Measurements from ENCODE around the gene EPHA8.

DNA sequence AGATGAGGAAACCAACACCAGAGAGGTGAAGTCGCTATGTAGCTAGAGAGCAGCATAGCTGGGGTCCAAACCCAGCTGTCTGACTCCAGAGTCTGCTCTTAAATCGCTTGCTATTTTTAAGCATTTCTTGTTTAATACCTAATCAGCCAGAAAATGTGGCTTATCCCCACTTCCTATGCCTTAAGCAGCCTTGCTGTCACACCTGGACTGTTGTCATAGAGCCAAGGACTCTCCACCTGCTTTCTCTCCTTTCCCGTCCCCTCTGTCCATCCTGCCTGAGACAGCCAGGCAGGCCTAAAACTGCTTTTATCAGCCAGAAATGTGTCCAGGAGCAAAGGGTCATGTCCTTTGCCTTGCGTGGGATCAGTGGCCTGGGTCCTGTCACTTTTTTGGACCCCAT, 28.3 kb upstream of the EPHA8 start:
- TF ChIP-seq CTCF (conservative IDR thresholded peaks at IDR 0.05 in 1 of 2, IDR thresholded peaks at IDR 0.05 in 1 of 2; ENCODE audit: extremely low read depth in 1 of 2, insufficient read depth in 1 of 2, low read depth in 1 of 2, low read length in 2 of 2) (no peak), EZH2 (IDR thresholded peaks at IDR 0.05; ENCODE audit: borderline replicate concordance, low read length) (no peak)
